ENCODE data around the gene SRSF7. TPM values are rescaled to one million over a fixed set of nuclear protein-coding genes. Genes with fewer than 3 reads are reported as not detected.

The SRSF7 gene
- total and polyA plus RNA-seq, 9 of the 15 experiments (the other 6 are each of a cell fraction or from before 2014, with no cell fraction given), result 219 to 726 (median 375) TPM

GRCh38 chr2:38734299-38735058, 16.7 kb downstream of the SRSF7 start:
- DNase-seq (ENCODE audit: extremely low read depth in 1 of 4, low spot score in 3 of 4), result no peak
- H3K36me3 ChIP-seq (ENCODE audit: control insufficient read depth, insufficient read depth, low read length), result peaks cover 42% of the 10 kb centered on the region
- no peaks in the 10 kb centered on the region for H3K27me3 ChIP-seq (ENCODE audit: control insufficient read depth in 2 of 2, insufficient read depth in 2 of 2, low read length in 2 of 2)
- FAIRE-seq, result no peak
- no peaks in the 10 kb centered on the region for H3K79me2 ChIP-seq (ENCODE audit: control insufficient read depth, insufficient read depth, low read length)
- peaks cover 1% of the 10 kb centered on the region; the same call in 1 of the 2 replicates for H3K9me3 ChIP-seq (replicated peaks; ENCODE audit: control insufficient read depth, insufficient read depth, low read depth, low read length)
- no peak overlapping the region for H3K4me2 ChIP-seq (ENCODE audit: insufficient read depth, low read length)
- H3K27ac ChIP-seq (ENCODE audit: extremely low read depth, low read depth, low read length), result no peak overlapping the region
- H3K9me1 ChIP-seq (ENCODE audit: control insufficient read depth, insufficient read depth, low read length), result no peaks in the 10 kb centered on the region
- H3K9ac ChIP-seq (ENCODE audit: insufficient read depth in 1 of 2, low read depth in 2 of 2, low read length in 2 of 2), result no peak overlapping the region
- H3K4me3 ChIP-seq, result no peak overlapping the region
- intact Hi-C loops (cut with micrococcal nuclease), result no loop called here
- 84% methylated on average over 6 of the region's 9 CpGs for WGBS (ENCODE audit: insufficient coverage, low coverage, missing lambda C conversion rate)
- BruUV-seq (replicated peaks), result TSS peak; percentile 89
- no peak overlapping the region for H2AFZ ChIP-seq (ENCODE audit: low read depth, low read length)
- no peaks in the 10 kb centered on the region for H4K20me1 ChIP-seq (replicated peaks; ENCODE audit: control insufficient read depth, insufficient read depth, low read length)
- peak; percentile 35; the same call in 2 of the 3 replicates for ATAC-seq
- in situ Hi-C loops (cut with MboI), result loop anchor here (10.0 to 25.0 kb wide), 2 partner anchors 430 to 747 kb away; no protein-coding TSS in a partner anchor
- TF ChIP-seq DDX20 (tag; IDR thresholded peaks at IDR 0.05; ENCODE audit: low read depth) (no peak), MXD1 (CRISPR knock-in tag; IDR thresholded peaks at IDR 0.05; ENCODE audit: borderline replicate concordance, poor library complexity, severe bottlenecking) (no peak), PRPF4 (IDR thresholded peaks at IDR 0.05; ENCODE audit: insufficient read depth, low read depth, low read length, poor library complexity, severe bottlenecking) (no peak), ZNF408 (CRISPR knock-in tag; IDR thresholded peaks at IDR 0.05; ENCODE audit: low read depth) (no peak), MAFF (IDR thresholded peaks at IDR 0.05; ENCODE audit: low read length) (no peak), STAG1 (CRISPR knock-in tag; IDR thresholded peaks at IDR 0.05; ENCODE audit: borderline replicate concordance) (no peak), E2F3 (CRISPR knock-in tag; IDR thresholded peaks at IDR 0.05) (no peak)
- TF ChIP-seq, protein P1, sequence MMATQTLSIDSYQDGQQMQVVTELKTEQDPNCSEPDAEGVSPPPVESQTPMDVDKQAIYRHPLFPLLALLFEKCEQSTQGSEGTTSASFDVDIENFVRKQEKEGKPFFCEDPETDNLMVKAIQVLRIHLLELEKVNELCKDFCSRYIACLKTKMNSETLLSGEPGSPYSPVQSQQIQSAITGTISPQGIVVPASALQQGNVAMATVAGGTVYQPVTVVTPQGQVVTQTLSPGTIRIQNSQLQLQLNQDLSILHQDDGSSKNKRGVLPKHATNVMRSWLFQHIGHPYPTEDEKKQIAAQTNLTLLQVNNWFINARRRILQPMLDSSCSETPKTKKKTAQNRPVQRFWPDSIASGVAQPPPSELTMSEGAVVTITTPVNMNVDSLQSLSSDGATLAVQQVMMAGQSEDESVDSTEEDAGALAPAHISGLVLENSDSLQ (IDR thresholded peaks at IDR 0.05), result no peak
- TF ChIP-seq, protein P2, sequence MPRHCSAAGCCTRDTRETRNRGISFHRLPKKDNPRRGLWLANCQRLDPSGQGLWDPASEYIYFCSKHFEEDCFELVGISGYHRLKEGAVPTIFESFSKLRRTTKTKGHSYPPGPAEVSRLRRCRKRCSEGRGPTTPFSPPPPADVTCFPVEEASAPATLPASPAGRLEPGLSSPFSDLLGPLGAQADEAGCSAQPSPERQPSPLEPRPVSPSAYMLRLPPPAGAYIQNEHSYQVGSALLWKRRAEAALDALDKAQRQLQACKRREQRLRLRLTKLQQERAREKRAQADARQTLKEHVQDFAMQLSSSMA (CRISPR knock-in tag; IDR thresholded peaks at IDR 0.05), result no peak
- TF ChIP-seq, protein P3, sequence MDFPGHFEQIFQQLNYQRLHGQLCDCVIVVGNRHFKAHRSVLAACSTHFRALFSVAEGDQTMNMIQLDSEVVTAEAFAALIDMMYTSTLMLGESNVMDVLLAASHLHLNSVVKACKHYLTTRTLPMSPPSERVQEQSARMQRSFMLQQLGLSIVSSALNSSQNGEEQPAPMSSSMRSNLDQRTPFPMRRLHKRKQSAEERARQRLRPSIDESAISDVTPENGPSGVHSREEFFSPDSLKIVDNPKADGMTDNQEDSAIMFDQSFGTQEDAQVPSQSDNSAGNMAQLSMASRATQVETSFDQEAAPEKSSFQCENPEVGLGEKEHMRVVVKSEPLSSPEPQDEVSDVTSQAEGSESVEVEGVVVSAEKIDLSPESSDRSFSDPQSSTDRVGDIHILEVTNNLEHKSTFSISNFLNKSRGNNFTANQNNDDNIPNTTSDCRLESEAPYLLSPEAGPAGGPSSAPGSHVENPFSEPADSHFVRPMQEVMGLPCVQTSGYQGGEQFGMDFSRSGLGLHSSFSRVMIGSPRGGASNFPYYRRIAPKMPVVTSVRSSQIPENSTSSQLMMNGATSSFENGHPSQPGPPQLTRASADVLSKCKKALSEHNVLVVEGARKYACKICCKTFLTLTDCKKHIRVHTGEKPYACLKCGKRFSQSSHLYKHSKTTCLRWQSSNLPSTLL (IDR thresholded peaks at IDR 0.05), result no peak
- no peaks in the 10 kb centered on the region for H3K4me1 ChIP-seq (replicated peaks in 1 of 2; ENCODE audit: control insufficient read depth in 2 of 2, insufficient read depth in 2 of 2, low read length in 2 of 2)
- CTCF ChIA-PET (ENCODE audit: low intra/inter-chr PET ratio), result no interaction called here
- POLR2A ChIA-PET, result interaction anchor here (1.0 to 3.5 kb wide), 6 partner anchors 9 to 153 kb away, joined by 3 to 19 read pairs (median 7); partner anchors contain the start of gene SRSF7

Measured in K562 (cell line).